Fibroblast of lung (primary cell): ENCODE results near the gene FBXW9. TPM values are rescaled to one million over a fixed set of nuclear protein-coding genes. Genes with fewer than 3 reads are reported as not detected.

Experiments used
- DNase-seq, 2 donors: peaks; one replicate each; pipeline versions ENCODE4 v3.0.0 to v3.0.0-alpha.2; 2010; ENCODE audit warnings: low read depth in 2 of 2
- H2AFZ ChIP-seq: 2 replicates; pipeline ENCODE4 v1.5.1; 2012; ENCODE audit warnings: low read length, control low read depth, inconsistent platforms
- H3K27ac ChIP-seq: 2 replicates; pipeline ENCODE4 v1.5.1; 2011; ENCODE audit warnings: low read length, control low read depth; ENCODE audit not compliant: insufficient read depth
- H3K27me3 ChIP-seq: 2 replicates; pipeline ENCODE4 v1.5.1; 2011; ENCODE audit warnings: mild to moderate bottlenecking, low read length; ENCODE audit not compliant: control insufficient read depth, insufficient read depth
- H3K36me3 ChIP-seq: 2 replicates; pipeline ENCODE4 v1.5.1; 2011; ENCODE audit warnings: low read length; ENCODE audit not compliant: control insufficient read depth, insufficient read depth
- H3K4me1 ChIP-seq: 2 replicates; pipeline ENCODE4 v1.5.1; 2011; ENCODE audit warnings: low read length; ENCODE audit not compliant: control insufficient read depth, insufficient read depth; ENCODE audit errors: extremely low read depth
- H3K4me2 ChIP-seq: 2 replicates; pipeline ENCODE4 v1.5.1; 2011; ENCODE audit warnings: low read length, control low read depth; ENCODE audit not compliant: insufficient read depth; ENCODE audit errors: extremely low read depth
- H3K4me3 ChIP-seq, 4 experiments: fragments of 200-600 bp in 1 of 4; sonication (generic) in 1 of 4; replicated peaks in 1 of 4; 2 replicates each; pipeline ENCODE4 v1.5.1; 2011 to 2016; ENCODE audit warnings: low read length in 4 of 4, low read depth in 3 of 4, mild to moderate bottlenecking in 3 of 4, control low read depth in 2 of 4, inconsistent platforms in 1 of 4, mixed read lengths in 1 of 4; ENCODE audit not compliant: insufficient read depth in 1 of 4; ENCODE audit errors: control extremely low read depth in 1 of 4
- H3K79me2 ChIP-seq: 2 replicates; pipeline ENCODE4 v1.5.1; 2012; ENCODE audit warnings: mild to moderate bottlenecking, low read length, inconsistent platforms; ENCODE audit not compliant: control insufficient read depth, insufficient read depth
- H3K9ac ChIP-seq: 2 replicates; pipeline ENCODE4 v1.5.1; 2011; ENCODE audit warnings: mild to moderate bottlenecking, low read length, control low read depth; ENCODE audit not compliant: insufficient read depth
- H3K9me3 ChIP-seq: 2 replicates; pipeline ENCODE4 v1.5.1; 2012; ENCODE audit warnings: low read depth, low read length; ENCODE audit not compliant: control insufficient read depth, insufficient read depth
- H4K20me1 ChIP-seq: 2 replicates; pipeline ENCODE4 v1.5.1; 2011; ENCODE audit warnings: low read length; ENCODE audit not compliant: control insufficient read depth, insufficient read depth; ENCODE audit errors: extremely low read depth
- EZH2 ChIP-seq: IDR thresholded peaks from 2 replicates; pipeline ENCODE4 v1.5.1; 2012; ENCODE audit warnings: low read length, control low read depth, mild to moderate bottlenecking; ENCODE audit errors: missing control alignments
- polyA plus RNA-seq, 2 donors: library from polyadenylated mRNA; depleted of rRNA in 1 of 2; stranded (reverse) in 1 of 2; unstranded in 1 of 2; fragments of >200 nt; gene quantifications; 2 replicates each; pipeline ENCODE4 v1.2.1, GENCODE V29; 2011 to 2012; ENCODE audit warnings: missing spikeins in 1 of 2
- total RNA-seq: library from RNA; depleted of rRNA; stranded (reverse); fragments of >200 nt; gene quantifications from 2 replicates; pipeline ENCODE4 v1.2.1, GENCODE V29; 2014
- TF ChIP-seq, protein P1 (sequence below), 2 donors: IDR thresholded peaks in 1 of 2; conservative IDR thresholded peaks in 1 of 2; 1 replicate in 1 of 2; 2 replicates in 1 of 2; pipeline ENCODE4 v1.5.1; 2011 to 2012; ENCODE audit warnings: low read length in 2 of 2, control low read depth in 1 of 2, inconsistent platforms in 1 of 2, low read depth in 1 of 2, mild to moderate bottlenecking in 1 of 2

The FBXW9 gene
- total and polyA plus RNA-seq, 2 donors (not counting 1 experiment from before 2014, with no cell fraction given) = 3.3 to 4.4 TPM

DNA sequence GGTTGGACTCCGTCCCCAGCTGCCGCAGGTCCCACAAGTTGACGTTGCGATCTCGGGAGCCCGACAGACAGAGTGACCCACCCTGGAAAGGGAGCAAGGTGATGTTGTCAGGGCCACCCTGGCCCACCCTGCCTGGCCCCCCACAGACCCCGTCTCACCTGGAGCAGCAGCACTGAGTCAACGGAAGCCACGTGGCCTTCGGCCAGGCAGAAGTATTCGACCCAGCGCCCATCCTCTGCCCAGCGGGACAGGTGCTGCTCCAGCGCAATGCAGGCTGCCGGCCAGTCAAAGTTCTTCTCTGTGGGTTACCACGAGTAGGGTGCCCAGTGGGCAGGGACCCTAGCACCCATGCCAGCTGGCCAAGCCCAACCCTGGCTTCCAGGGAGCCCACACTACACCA is 1.8 kb downstream of the FBXW9 start:
- Histone ChIP-seq H3K79me2 (no peaks in the 10 kb centered on the region), H3K9me3 (no peaks in the 10 kb centered on the region), H3K36me3 (peaks cover 1% of the 10 kb centered on the region), H2AFZ (no peak overlapping the region), H3K27ac (no peak overlapping the region), H3K9ac (no peak overlapping the region), H3K27me3 (no peaks in the 10 kb centered on the region), H3K4me1 (no peaks in the 10 kb centered on the region), H4K20me1 (no peaks in the 10 kb centered on the region), H3K4me3 (no peak overlapping the region), H3K4me2 (no peak overlapping the region)
- no peak for DNase-seq
- TF ChIP-seq, protein P1, sequence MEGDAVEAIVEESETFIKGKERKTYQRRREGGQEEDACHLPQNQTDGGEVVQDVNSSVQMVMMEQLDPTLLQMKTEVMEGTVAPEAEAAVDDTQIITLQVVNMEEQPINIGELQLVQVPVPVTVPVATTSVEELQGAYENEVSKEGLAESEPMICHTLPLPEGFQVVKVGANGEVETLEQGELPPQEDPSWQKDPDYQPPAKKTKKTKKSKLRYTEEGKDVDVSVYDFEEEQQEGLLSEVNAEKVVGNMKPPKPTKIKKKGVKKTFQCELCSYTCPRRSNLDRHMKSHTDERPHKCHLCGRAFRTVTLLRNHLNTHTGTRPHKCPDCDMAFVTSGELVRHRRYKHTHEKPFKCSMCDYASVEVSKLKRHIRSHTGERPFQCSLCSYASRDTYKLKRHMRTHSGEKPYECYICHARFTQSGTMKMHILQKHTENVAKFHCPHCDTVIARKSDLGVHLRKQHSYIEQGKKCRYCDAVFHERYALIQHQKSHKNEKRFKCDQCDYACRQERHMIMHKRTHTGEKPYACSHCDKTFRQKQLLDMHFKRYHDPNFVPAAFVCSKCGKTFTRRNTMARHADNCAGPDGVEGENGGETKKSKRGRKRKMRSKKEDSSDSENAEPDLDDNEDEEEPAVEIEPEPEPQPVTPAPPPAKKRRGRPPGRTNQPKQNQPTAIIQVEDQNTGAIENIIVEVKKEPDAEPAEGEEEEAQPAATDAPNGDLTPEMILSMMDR (conservative IDR thresholded peaks at IDR 0.05 in 1 of 2, IDR thresholded peaks at IDR 0.05 in 1 of 2; ENCODE audit: low read depth in 1 of 2, low read length in 2 of 2) = no peak
- TF ChIP-seq EZH2 = no peak

DNA sequence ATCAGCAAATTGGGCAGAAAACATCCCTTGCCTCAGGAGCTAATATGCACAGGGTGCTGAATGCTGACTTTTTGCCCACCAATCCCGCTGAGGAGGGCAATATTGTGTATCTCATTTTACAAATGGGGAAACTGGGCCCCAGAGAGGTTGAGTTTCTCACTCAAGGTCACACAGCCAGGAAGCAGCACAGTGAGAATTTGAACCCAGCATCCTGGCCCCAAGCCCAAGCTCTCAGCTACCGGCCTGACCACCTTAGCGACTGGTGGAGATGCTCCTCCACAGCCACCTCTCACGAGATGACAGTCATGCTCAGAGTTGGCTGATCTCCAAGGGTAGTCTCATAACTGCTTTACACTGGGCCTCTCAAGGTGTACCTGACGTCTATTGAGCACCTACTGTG is 3.5 kb downstream of the FBXW9 start:
- Histone ChIP-seq H3K9me3 (no peaks in the 10 kb centered on the region), H3K4me1 (no peaks in the 10 kb centered on the region), H3K79me2 (no peaks in the 10 kb centered on the region), H3K9ac (no peak overlapping the region), H3K36me3 (no peaks in the 10 kb centered on the region), H3K27me3 (no peaks in the 10 kb centered on the region), H3K4me3 (no peak overlapping the region), H3K27ac (no peak overlapping the region), H2AFZ (no peak overlapping the region), H4K20me1 (no peaks in the 10 kb centered on the region), H3K4me2 (no peak overlapping the region)
- no peak for DNase-seq
- TF ChIP-seq, protein P1 (conservative IDR thresholded peaks at IDR 0.05 in 1 of 2, IDR thresholded peaks at IDR 0.05 in 1 of 2; ENCODE audit: low read depth in 1 of 2, low read length in 2 of 2) = no peak
- TF ChIP-seq EZH2 = no peak

DNA sequence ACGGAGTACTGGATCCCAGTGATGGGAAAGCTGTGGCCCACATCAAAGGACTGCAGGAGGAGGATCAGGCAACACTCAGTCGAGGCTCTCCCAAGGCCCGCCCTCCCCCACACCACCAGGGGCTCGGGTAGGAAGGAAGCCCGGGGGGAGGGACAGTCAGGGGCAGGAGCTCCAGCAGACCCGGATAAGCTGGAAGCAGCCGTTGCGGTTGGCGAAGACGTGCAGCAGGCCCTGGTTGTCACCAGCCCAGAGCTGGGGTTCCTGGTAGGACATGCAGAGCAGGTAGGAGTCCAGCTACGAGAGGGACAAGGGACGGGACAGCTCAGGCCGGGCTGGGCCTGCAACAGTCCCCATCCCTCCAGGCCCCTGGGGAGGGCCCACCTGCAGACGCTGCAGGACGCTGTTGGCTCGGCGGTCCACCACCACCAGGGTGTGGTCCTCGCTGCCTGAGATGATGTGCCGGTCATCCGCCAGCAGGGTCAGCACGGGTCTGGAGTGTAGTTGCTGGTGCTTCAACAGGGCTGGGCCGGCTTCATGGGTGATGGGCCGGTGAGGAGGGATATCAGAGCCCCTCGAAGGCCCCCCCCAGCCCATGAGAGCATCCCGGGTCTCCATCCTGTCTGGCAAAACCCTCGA is 6.7 kb downstream of the FBXW9 start:
- no peaks in the 10 kb centered on the region for H3K27me3 ChIP-seq
- H3K27ac ChIP-seq = no peak overlapping the region

More for the DNA sequence above, 6.7 kb downstream of the FBXW9 start:
- Histone ChIP-seq H3K9ac (no peak overlapping the region), H3K4me3 (no peak overlapping the region), H3K9me3 (no peaks in the 10 kb centered on the region), H4K20me1 (no peaks in the 10 kb centered on the region), H3K4me1 (no peaks in the 10 kb centered on the region), H3K79me2 (no peaks in the 10 kb centered on the region), H3K4me2 (no peak overlapping the region), H3K36me3 (no peaks in the 10 kb centered on the region), H2AFZ (no peak overlapping the region)
- no peak for TF ChIP-seq EZH2
- TF ChIP-seq, protein P1 (conservative IDR thresholded peaks at IDR 0.05 in 1 of 2, IDR thresholded peaks at IDR 0.05 in 1 of 2; ENCODE audit: low read depth in 1 of 2, low read length in 2 of 2) = no peak
- DNase-seq = no peak
